Stomach smooth muscle (tissue), 2 donors: ENCODE measurements around the gene SNRNP70.
"Not testable (repeated sequence)": the region's sequence is repeated elsewhere in the genome, so short reads cannot be mapped to it uniquely, and the experiment has no call there.

Source experiments
- H3K27ac ChIP-seq: one replicate; pipeline ENCODE4 v1.7.0; 2013; ENCODE audit warnings: mild to moderate bottlenecking, low read length, inconsistent platforms
- H3K27me3 ChIP-seq, 2 donors: one replicate each; pipeline ENCODE4 v1.7.0; 2013; ENCODE audit warnings: low read length in 2 of 2; ENCODE audit not compliant: insufficient read depth in 2 of 2, control insufficient read depth in 1 of 2
- H3K36me3 ChIP-seq, 2 donors: one replicate each; pipeline ENCODE4 v1.7.0; 2013; ENCODE audit warnings: low read length in 2 of 2; ENCODE audit not compliant: control insufficient read depth in 2 of 2, insufficient read depth in 2 of 2
- H3K4me1 ChIP-seq: one replicate; pipeline ENCODE4 v1.7.0; 2013; ENCODE audit warnings: low read length; ENCODE audit not compliant: control insufficient read depth, insufficient read depth
- H3K4me3 ChIP-seq, 2 donors: one replicate each; pipeline ENCODE4 v1.7.0; 2013; ENCODE audit warnings: low read length in 2 of 2
- H3K9ac ChIP-seq, 2 donors: one replicate each; pipeline ENCODE4 v1.7.0; 2013; ENCODE audit warnings: low read length in 2 of 2, mild to moderate bottlenecking in 1 of 2
- H3K9me3 ChIP-seq, 2 donors: one replicate each; pipeline ENCODE4 v1.7.0; 2013; ENCODE audit warnings: low read length in 2 of 2; ENCODE audit not compliant: control insufficient read depth in 2 of 2
- donor health status: healthy.
- donor health status: Pancreatic carcinoma.

Gene SNRNP70

DNA sequence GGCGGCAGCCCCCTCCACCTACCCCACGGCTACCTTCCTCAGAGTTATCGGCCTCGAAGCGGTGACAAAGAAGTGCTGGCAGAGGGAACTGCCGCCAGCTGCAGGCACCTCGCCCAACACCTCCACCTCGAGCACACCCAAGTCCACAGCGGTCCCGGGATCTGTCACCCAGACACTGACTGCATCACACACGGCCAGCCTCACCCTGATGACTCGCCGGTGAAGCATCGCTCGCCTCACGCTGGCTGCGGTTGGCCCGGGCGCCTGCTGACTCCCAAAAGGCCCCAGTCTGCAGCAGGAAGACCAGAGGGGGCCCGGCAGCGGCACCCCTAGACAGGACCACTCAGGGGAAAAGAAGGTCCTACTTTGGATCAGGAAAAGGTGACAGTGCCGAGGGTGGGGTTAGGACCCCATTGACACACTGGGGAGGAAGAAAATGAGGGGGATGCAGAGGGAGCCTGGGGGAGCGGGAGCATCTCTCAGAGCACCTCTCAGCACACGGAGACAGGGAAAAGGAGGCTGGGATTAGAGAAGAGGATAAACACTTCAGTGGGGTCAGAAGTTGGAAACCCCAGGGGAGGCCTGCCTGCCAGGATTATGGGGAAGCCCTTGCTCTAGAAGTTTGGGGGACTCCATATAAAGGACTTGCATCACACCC, 34.7 kb upstream of the SNRNP70 start:
- not testable (repeated sequence) for H3K4me1 ChIP-seq, H3K9ac ChIP-seq, H3K4me3 ChIP-seq, H3K27me3 ChIP-seq, H3K27ac ChIP-seq, H3K36me3 ChIP-seq, H3K9me3 ChIP-seq

DNA sequence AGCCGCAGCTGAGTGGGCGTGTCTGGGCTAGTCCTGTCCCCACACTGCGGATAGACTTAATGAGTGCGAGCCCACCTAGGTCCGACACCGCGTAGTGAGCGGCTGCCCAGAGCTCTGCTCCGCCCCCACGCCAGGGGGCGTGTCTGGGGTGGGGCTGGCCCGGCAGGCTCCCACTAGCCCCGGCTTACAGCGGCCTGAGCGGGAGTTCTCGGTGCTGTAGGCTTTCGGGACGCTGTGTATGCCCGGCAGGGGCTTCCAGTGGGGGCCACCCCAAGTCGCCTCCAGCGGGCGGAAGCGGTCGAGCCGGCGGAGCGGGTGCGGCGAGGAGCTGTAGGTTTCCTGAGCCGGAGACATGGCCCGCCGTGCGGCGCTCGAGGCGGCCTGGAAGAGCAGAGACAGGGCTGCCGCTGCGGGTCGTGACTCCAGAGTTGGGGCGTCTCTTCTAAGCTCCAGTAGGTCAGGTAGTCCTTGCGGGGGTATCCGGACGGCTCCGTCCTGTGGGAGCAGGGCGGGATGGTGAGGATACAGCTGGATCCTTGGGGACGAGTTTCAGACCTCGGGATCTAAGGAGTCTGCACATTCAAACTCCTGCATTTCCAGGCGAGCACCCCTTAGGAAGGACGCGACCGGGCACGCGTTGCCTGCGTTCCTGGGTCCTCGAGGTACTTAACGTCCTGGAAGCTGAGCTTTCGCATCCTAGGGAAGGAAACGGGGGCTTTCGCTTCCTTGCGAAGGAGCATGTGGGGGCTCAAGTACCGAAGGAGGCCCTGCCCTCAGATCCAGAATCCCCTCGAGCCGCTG, 28.9 kb upstream of the SNRNP70 start:
- Histone ChIP-seq H3K4me1 (peaks cover 22% of the 10 kb centered on the region), H3K27me3 (peaks cover 17 to 20% of the 10 kb centered on the region in 2 donors), H3K9me3 (no peaks in the 10 kb centered on the region), H3K9ac (peak overlapping the region; percentile 33 to 47), H3K4me3 (peak overlapping the region; percentile 57 to 75), H3K36me3 (no peaks in the 10 kb centered on the region), H3K27ac (no peak overlapping the region)

DNA sequence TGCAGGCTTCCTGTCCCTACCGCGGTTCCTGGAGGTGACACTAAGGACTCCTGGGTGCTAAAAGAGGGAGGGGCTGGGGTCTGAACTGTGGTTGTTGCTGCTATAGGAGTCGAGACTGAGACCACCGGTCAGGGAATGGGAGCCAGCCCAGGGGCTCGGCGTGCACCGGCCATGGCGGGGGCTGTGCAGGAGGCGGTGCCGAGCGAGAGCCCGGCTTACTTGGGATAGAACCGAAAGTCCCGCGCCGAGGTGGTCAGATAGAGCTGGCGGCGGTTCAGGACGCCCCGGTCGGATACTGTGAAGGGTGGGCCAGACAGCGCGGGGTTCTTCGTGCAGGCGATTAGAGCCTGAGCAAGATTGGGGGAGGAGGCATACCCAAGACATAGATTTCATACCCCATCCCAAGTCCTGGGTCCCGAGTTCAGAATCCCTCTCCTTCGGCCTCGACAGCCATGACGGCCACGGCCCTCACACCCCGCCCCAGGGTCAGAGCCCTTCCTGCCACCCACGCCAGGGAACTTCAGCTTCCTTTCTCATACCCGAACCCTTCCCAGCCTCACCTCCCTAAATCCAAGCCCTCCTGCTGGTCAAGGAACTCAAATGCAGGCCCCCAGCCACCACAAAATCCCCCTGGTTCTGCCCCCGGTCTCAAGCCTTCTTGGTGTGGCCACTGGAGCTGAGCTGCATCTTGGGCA, 28.2 kb upstream of the SNRNP70 start:
- not testable (repeated sequence) for H3K27ac ChIP-seq, H3K9me3 ChIP-seq, H3K36me3 ChIP-seq
- Histone ChIP-seq H3K27me3 (peaks cover 21 to 25% of the 10 kb centered on the region in 2 donors), H3K4me1 (peaks cover 22% of the 10 kb centered on the region), H3K9ac (peak overlapping the region; percentile 33 to 47), H3K4me3 (peak overlapping the region; percentile 57 to 75)

DNA sequence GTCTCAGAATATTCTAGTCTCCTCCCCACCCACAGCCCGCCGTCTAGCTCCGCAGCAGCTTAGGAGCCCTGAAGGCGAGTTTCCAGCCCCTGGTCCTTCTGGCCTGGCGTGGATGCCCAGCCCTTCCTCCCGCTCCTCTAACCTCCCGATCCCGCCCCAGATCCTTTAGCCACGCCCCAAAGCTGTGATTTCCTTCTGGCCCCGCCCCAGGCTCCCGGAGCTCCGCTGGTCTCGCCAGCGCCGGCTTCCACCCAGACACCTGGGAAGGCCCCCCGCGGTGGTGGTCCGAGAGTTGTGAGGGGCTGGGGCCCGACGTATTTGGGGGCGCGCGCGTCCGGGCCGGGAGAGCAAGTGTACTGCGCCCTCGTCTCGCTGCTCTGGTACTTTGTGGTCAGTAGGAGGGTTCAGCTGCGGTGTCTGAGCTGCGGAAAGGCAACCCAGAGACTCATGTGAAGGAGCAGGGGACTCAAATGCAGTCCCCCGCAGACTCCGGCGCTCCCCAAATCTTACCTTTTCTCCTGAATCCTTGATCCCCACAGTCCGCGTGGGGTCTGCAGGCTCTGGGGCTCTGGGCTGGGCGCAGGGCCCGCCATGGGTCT, 27.5 kb upstream of the SNRNP70 start, which contains the start of gene CGB7:
CGB7 (minus strand) TSS at position 114 of the 599 bp plus-strand sequence. CDS start 2,374 bp downstream, outside the sequence.
- no peaks in the 10 kb centered on the region for H3K9me3 ChIP-seq
- peak within 1 kb of the TSS; percentile 33 to 47 for H3K9ac ChIP-seq
- peaks cover 24 to 25% of the 10 kb centered on the region in 2 donors for H3K27me3 ChIP-seq
- H3K36me3 ChIP-seq, result no peaks in the 10 kb centered on the region
- H3K27ac ChIP-seq, result no peak within 1 kb of the TSS
- H3K4me3 ChIP-seq, result peak within 1 kb of the TSS; percentile 57 to 75
- H3K4me1 ChIP-seq, result peaks cover 22% of the 10 kb centered on the region

GRCh38 chr19:49058562-49058961, 26.7 kb upstream of the SNRNP70 start:
- no peak overlapping the region for H3K9ac ChIP-seq
- no peaks in the 10 kb centered on the region for H3K36me3 ChIP-seq
- H3K27ac ChIP-seq, result no peak overlapping the region
- peaks cover 22% of the 10 kb centered on the region for H3K4me1 ChIP-seq
- H3K4me3 ChIP-seq, result no peak overlapping the region
- no peaks in the 10 kb centered on the region for H3K9me3 ChIP-seq
- peaks cover 24 to 25% of the 10 kb centered on the region in 2 donors for H3K27me3 ChIP-seq

DNA sequence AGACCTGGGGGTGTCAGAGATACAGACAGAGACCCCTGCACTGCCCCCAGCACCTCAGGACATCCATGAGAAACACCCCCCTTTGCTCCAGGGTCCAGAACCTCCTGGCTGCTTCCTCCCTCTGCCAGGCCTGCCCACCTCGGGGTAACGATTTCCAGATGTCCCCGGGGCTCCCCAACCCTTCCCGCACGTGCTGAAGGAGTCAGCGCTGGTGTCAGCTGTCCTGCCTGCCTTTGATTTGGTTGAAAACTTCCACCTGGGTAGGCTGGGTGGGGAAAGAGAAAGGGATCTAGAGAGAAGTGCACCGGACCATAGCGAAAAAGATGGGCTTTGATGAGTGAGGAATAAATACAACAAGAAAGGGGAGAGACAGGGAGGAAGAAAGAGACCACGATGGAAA, 26.2 kb upstream of the SNRNP70 start:
- H3K36me3 ChIP-seq, result no peaks in the 10 kb centered on the region
- peaks cover 22% of the 10 kb centered on the region for H3K4me1 ChIP-seq
- H3K9ac ChIP-seq, result no peak overlapping the region
- H3K9me3 ChIP-seq, result no peaks in the 10 kb centered on the region
- no peak overlapping the region for H3K27ac ChIP-seq
- H3K4me3 ChIP-seq, result no peak overlapping the region
- H3K27me3 ChIP-seq, result peaks cover 27% of the 10 kb centered on the region in 2 donors

GRCh38 chr19:49061000-49061399, 24.3 kb upstream of the SNRNP70 start:
- Histone ChIP-seq H3K9ac (no peak overlapping the region), H3K27ac (no peak overlapping the region), H3K27me3 (peaks cover 37 to 45% of the 10 kb centered on the region in 2 donors), H3K9me3 (no peaks in the 10 kb centered on the region), H3K36me3 (no peaks in the 10 kb centered on the region), H3K4me3 (no peak overlapping the region), H3K4me1 (peaks cover 20% of the 10 kb centered on the region)

DNA sequence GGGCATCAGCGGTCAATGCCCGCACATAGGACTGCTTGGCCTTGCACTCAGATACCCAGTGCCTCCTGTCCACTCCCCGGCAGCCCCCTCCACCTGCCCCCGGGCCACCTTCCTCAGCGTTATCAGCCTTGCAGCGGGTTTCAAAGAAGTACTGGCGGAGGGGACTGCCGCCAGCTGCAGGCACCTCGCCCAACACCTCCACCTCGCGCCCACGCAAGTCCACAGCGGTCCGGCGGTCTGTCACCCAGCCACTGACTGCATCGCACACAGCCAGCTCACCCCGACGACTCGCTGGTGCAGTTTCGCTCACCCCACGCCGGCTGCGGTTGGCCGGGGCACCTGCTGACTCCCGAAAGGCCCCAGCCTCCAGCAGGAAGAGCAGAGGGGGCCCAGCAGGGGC, 23.8 kb upstream of the SNRNP70 start:
- no peaks in the 10 kb centered on the region for H3K9me3 ChIP-seq
- H3K4me3 ChIP-seq, result no peak overlapping the region
- no peak overlapping the region for H3K9ac ChIP-seq
- H3K4me1 ChIP-seq, result peaks cover 15% of the 10 kb centered on the region
- H3K36me3 ChIP-seq, result no peaks in the 10 kb centered on the region
- H3K27ac ChIP-seq, result no peak overlapping the region
- H3K27me3 ChIP-seq, result peaks cover 37 to 48% of the 10 kb centered on the region in 2 donors

DNA sequence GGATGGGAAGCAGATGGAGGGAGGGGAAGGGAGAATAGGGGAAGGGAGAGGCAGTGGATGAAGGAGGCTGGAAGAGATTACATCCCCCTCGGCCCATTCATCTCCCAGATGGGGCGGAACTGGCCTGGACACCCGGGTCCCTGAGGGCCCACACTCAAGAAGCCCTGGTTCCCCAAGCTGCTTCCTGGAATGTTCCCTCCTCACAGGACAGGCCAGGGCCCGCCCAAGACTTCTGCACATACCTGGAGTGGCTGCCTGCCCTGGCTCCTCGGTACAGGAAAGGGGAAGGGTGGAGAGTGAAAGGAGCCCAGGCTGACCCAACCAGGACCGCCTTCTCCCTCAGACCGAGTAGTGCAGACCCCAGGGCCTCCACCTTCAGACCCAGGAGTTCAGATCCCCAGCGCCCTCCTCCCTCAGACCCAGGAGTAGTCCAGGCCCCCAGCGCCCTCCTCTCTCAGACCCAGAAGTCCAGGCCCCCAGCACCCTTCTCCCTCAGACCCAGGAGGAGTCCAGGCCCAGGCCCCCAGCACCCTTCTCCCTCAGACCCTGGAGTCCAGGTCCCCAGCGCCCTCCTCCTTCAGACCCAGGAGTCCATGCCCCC, 21.1 kb upstream of the SNRNP70 start:
- no peaks in the 10 kb centered on the region for H3K9me3 ChIP-seq
- no peaks in the 10 kb centered on the region for H3K4me1 ChIP-seq
- H3K36me3 ChIP-seq, result no peaks in the 10 kb centered on the region
- peaks cover 37 to 44% of the 10 kb centered on the region in 2 donors for H3K27me3 ChIP-seq
- no peak overlapping the region for H3K9ac ChIP-seq
- no peak overlapping the region for H3K27ac ChIP-seq
- H3K4me3 ChIP-seq, result no peak overlapping the region
